HCT116 (cell line): Measurements from ENCODE around the gene ANXA6. TPM values are rescaled to one million over a fixed set of nuclear protein-coding genes. Genes with fewer than 3 reads are reported as not detected.
"Not testable (repeated sequence)": the region's sequence is repeated elsewhere in the genome, so short reads cannot be mapped to it uniquely, and the experiment has no call there.

Source experiments
- ATAC-seq: fragments of 200-7000 bp; cut with Tn5 transposase; 2 replicates; pipeline ENCODE4 v1.9.1; 2020; ENCODE audit warnings: mild to moderate bottlenecking, moderate library complexity
- BruUV-seq: library from RNA; stranded (reverse); fragments of 400-500 nt; replicated peaks from 2 replicates; lab custom pipeline; 2021; lab: Mats Ljungman, UMichigan
- CTCF ChIA-PET: fragments of 300-600 bp; sonication (Branson Sonifier 250); formaldehyde crosslinking; loops from one replicate; lab custom pipeline; 2021; ENCODE audit warnings: antibody characterized with exemption; lab: Charles Lee
- POLR2A ChIA-PET: fragments of 300-600, 350-600 bp; sonication (Branson Sonifier 250); formaldehyde crosslinking; loops from one replicate; lab custom pipeline; 2021; ENCODE audit warnings: antibody characterized with exemption; lab: Charles Lee
- RAD21 ChIA-PET, 2 experiments: fragments of 300-600 bp; sonication (Branson Sonifier 250); formaldehyde crosslinking; loops; one replicate each; lab custom pipeline; 2023; ENCODE audit warnings: low total read pairs in 2 of 2; ENCODE audit not compliant: uncharacterized antibody in 2 of 2, unreplicated experiment in 2 of 2, low non-redundant PET in 1 of 2; lab: Charles Lee
- DNase-seq: peaks from one replicate; pipeline ENCODE4 v3.0.0-alpha.2; 2010; ENCODE audit warnings: low read depth, low spot score
- H2AFZ ChIP-seq: fragments of 200-600 bp; shearing (Covaris generic), sonication (generic); 2 replicates; pipeline ENCODE4 v1.6.1; 2017; ENCODE audit warnings: low read depth, mixed run types, mixed read lengths, antibody characterized with exemption, low read length; ENCODE audit not compliant: poor library complexity, severe bottlenecking
- H3K27ac ChIP-seq: 2 replicates; pipeline ENCODE4 v1.5.1; 2012; ENCODE audit warnings: low read depth, low read length
- H3K27me3 ChIP-seq: fragments of 200-600 bp; sonication (generic); 2 replicates; pipeline ENCODE4 v1.6.1; 2016; ENCODE audit warnings: mixed run types, low read length, mixed read lengths; ENCODE audit not compliant: insufficient read depth
- H3K36me3 ChIP-seq, 2 experiments: fragments of 200-500 bp in 1 of 2; fragments of 200-600 bp in 1 of 2; sonication (Bioruptor generic) in 1 of 2; sonication (generic) in 1 of 2; 2 replicates each; pipeline versions ENCODE4 v1.5.1 to v1.6.1; 2014 to 2016; ENCODE audit warnings: low read length in 2 of 2, inconsistent platforms in 1 of 2, mixed read lengths in 1 of 2, mixed run types in 1 of 2; ENCODE audit not compliant: insufficient read depth in 2 of 2, control insufficient read depth in 1 of 2
- H3K4me1 ChIP-seq, 2 experiments: fragments of 200-600 bp in 1 of 2; sonication (generic) in 1 of 2; 2 replicates each; pipeline versions ENCODE4 v1.5.1 to v1.6.1; 2012 to 2017; ENCODE audit warnings: low read length in 2 of 2, inconsistent platforms in 1 of 2, mild to moderate bottlenecking in 1 of 2, mixed read lengths in 1 of 2, mixed run types in 1 of 2, moderate library complexity in 1 of 2; ENCODE audit not compliant: insufficient read depth in 2 of 2, control insufficient read depth in 1 of 2
- H3K4me2 ChIP-seq: fragments of 200-600 bp; sonication (generic); 2 replicates; pipeline ENCODE4 v1.6.1; 2017; ENCODE audit warnings: mixed run types, low read length, mixed read lengths
- H3K4me3 ChIP-seq, 2 experiments: fragments of 200-600 bp in 1 of 2; sonication (generic) in 1 of 2; replicated peaks in 1 of 2; 2 replicates each; pipeline ENCODE4 v1.5.1; 2011 to 2016; ENCODE audit warnings: low read length in 2 of 2, control low read depth in 1 of 2, low read depth in 1 of 2, mild to moderate bottlenecking in 1 of 2, mixed read lengths in 1 of 2, mixed run types in 1 of 2
- H3K79me2 ChIP-seq: fragments of 200-600 bp; sonication (generic); 2 replicates; pipeline ENCODE4 v1.6.1; 2017; ENCODE audit warnings: mild to moderate bottlenecking, mixed run types, low read length, moderate library complexity, mixed read lengths; ENCODE audit not compliant: insufficient read depth
- H3K9ac ChIP-seq: fragments of 200-600 bp; sonication (generic); 2 replicates; pipeline ENCODE4 v1.6.1; 2016; ENCODE audit warnings: low read length, mixed read lengths
- H3K9me2 ChIP-seq: fragments of 200-600 bp; sonication (generic), shearing (Covaris generic); 2 replicates; pipeline ENCODE4 v1.6.1; 2017; ENCODE audit warnings: mixed run types, mild to moderate bottlenecking, moderate library complexity; ENCODE audit not compliant: insufficient read depth
- H3K9me3 ChIP-seq, 2 experiments: fragments of 200-500 bp in 1 of 2; fragments of 200-600 bp in 1 of 2; sonication (Bioruptor generic) in 1 of 2; sonication (generic) in 1 of 2; 2 replicates each; pipeline ENCODE4 v1.6.1; 2014 to 2017; ENCODE audit warnings: low read length in 2 of 2, mixed read lengths in 2 of 2, inconsistent platforms in 1 of 2, low read depth in 1 of 2, mild to moderate bottlenecking in 1 of 2, mixed run types in 1 of 2, moderate library complexity in 1 of 2; ENCODE audit not compliant: control insufficient read depth in 1 of 2, insufficient read depth in 1 of 2
- H4K20me1 ChIP-seq: fragments of 200-600 bp; sonication (generic), shearing (Covaris generic); 2 replicates; pipeline ENCODE4 v1.6.1; 2017; ENCODE audit warnings: mixed run types, mild to moderate bottlenecking, moderate library complexity; ENCODE audit not compliant: insufficient read depth
- EGR1 ChIP-seq: IDR thresholded peaks from 2 replicates; pipeline ENCODE4 v1.6.1; 2012; ENCODE audit warnings: low read depth
- ELF1 ChIP-seq: IDR thresholded peaks from 2 replicates; pipeline ENCODE4 v1.6.1; 2012; ENCODE audit warnings: low read depth, borderline replicate concordance
- EZH2 ChIP-seq: fragments of 200-600 bp; sonication (generic); IDR thresholded peaks from 2 replicates; pipeline ENCODE4 v1.6.1; 2017; ENCODE audit warnings: antibody characterized with exemption, mixed run types
- POLR2AphosphoS5 ChIP-seq: IDR thresholded peaks from 2 replicates; pipeline ENCODE4 v1.6.1; 2011; ENCODE audit warnings: mild to moderate bottlenecking, low read depth, low read length, moderate library complexity
- SIN3A ChIP-seq: IDR thresholded peaks from 2 replicates; pipeline ENCODE4 v1.6.1; 2012; ENCODE audit warnings: low read depth
- SP1 ChIP-seq: IDR thresholded peaks from 2 replicates; pipeline ENCODE4 v1.6.1; 2012; ENCODE audit warnings: low read depth
- SRF ChIP-seq: IDR thresholded peaks from 2 replicates; pipeline ENCODE4 v1.6.1; 2012; ENCODE audit warnings: low read depth
- ZFX ChIP-seq: fragments of 450-650 bp; IDR thresholded peaks from 2 replicates; pipeline ENCODE4 v1.6.1; 2017
- ZNF274 ChIP-seq: fragments of 200-500 bp; sonication (Bioruptor generic); IDR thresholded peaks from 2 replicates; pipeline ENCODE4 v1.6.1; 2014; ENCODE audit warnings: mild to moderate bottlenecking, low read depth, low read length, inconsistent platforms
- intact Hi-C: fragments of 100-400 bp; cut with micrococcal nuclease; formaldehyde crosslinking; loops from 2 replicates; pipeline ENCODE4 v1.10.0; 2022
- total RNA-seq: library from RNA; stranded (reverse); gene quantifications from one replicate; pipeline ENCODE4 v1.2.1, GENCODE V29; 2021; ENCODE audit not compliant: unreplicated experiment
- TF ChIP-seq, protein P1 (sequence below): IDR thresholded peaks from 2 replicates; pipeline ENCODE4 v1.6.1; 2012; ENCODE audit warnings: low read depth

The ANXA6 gene
- total RNA-seq, 1 experiment from 2014 or later = 71.9 TPM

DNA sequence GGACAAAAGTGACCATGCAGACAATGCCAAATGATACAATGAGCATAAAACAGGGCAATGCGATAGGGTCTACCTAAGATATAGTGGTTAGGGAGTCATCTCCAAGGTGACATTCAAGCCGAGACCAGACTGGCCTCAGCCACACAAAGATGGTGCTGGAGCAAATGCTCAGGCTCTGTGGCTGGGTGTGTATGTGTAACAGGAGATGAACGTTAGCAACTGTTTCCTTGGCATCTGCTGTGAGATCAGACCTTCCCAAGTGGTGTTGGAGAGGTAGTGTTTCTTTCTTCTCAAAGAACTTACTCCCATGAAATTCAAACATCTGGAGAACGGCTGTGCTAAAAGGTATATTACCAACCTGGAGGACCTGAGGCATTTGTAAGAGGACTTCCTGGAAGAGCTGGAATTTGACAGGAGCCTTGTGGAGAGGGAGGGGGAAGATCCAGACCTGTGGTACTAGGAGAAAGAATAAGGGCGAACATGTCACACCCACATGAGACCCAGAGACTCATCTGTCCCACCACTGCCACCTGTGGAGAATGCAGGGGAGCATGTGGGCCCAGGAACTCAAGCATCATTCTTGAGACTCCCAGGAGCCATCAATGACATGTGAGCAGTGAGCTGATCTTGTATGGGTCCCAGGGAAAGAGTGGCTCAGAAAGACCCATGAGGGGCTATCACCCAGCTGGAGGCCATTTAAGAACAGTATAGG lies 21.4 kb upstream of the ANXA6 start:
- BruUV-seq = no TSS peak
- DNase-seq = no peak

DNA sequence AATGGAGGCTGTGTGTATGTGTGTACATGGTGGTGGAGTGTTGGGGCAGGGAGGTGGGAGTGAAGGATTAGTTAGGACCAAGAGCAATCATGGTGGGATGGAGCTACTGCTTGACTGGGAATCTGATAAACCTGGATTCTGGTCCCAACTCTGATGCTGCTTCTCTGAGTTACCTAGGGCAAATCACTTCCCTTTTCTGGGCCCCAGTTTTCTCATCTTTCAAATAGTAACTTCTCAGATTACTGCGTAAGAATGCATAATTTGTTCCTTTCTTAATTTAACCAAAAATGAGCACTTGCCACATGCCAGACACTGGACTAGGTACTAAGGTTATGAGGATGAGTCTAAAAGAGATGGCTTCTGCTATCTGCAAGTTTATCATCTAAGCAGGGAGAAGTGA lies 20.8 kb upstream of the ANXA6 start:
- H3K9ac ChIP-seq = no peak overlapping the region
- ChIA-PET POLR2A (no interaction called here), RAD21 (no interaction called here), CTCF (no interaction called here)
- no peak overlapping the region for H3K4me2 ChIP-seq
- H3K27me3 ChIP-seq = no peaks in the 10 kb centered on the region
- H2AFZ ChIP-seq = no peak overlapping the region
- H3K9me3 ChIP-seq = no peaks in the 10 kb centered on the region
- intact Hi-C loops = no loop called here
- no peak overlapping the region for H3K4me3 ChIP-seq
- H3K36me3 ChIP-seq = no peaks in the 10 kb centered on the region
- no peak for ATAC-seq
- TF ChIP-seq SP1 = no peak
- TF ChIP-seq ZNF274 = no peak
- no peak for TF ChIP-seq EZH2
- TF ChIP-seq SRF = no peak
- TF ChIP-seq, protein P1, sequence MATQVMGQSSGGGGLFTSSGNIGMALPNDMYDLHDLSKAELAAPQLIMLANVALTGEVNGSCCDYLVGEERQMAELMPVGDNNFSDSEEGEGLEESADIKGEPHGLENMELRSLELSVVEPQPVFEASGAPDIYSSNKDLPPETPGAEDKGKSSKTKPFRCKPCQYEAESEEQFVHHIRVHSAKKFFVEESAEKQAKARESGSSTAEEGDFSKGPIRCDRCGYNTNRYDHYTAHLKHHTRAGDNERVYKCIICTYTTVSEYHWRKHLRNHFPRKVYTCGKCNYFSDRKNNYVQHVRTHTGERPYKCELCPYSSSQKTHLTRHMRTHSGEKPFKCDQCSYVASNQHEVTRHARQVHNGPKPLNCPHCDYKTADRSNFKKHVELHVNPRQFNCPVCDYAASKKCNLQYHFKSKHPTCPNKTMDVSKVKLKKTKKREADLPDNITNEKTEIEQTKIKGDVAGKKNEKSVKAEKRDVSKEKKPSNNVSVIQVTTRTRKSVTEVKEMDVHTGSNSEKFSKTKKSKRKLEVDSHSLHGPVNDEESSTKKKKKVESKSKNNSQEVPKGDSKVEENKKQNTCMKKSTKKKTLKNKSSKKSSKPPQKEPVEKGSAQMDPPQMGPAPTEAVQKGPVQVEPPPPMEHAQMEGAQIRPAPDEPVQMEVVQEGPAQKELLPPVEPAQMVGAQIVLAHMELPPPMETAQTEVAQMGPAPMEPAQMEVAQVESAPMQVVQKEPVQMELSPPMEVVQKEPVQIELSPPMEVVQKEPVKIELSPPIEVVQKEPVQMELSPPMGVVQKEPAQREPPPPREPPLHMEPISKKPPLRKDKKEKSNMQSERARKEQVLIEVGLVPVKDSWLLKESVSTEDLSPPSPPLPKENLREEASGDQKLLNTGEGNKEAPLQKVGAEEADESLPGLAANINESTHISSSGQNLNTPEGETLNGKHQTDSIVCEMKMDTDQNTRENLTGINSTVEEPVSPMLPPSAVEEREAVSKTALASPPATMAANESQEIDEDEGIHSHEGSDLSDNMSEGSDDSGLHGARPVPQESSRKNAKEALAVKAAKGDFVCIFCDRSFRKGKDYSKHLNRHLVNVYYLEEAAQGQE = no peak
- no peak for TF ChIP-seq POLR2AphosphoS5
- no peak for TF ChIP-seq SIN3A
- TF ChIP-seq, all 23 proteins: peak for 0
- Histone ChIP-seq H3K27ac (no peak overlapping the region), H3K79me2 (no peaks in the 10 kb centered on the region), H3K4me1 (no peaks in the 10 kb centered on the region), H4K20me1 (no peaks in the 10 kb centered on the region), H3K9me2 (no peaks in the 10 kb centered on the region)
- no TSS peak for BruUV-seq
- no peak for DNase-seq

More for the DNA sequence above, 21.4 kb upstream of the ANXA6 start:
- CTCF ChIA-PET = no interaction called here
- intact Hi-C loops = no loop called here
- Histone ChIP-seq H2AFZ (no peak overlapping the region), H3K79me2 (no peaks in the 10 kb centered on the region), H3K27me3 (no peaks in the 10 kb centered on the region), H3K9me2 (no peaks in the 10 kb centered on the region), H3K4me2 (no peak overlapping the region), H3K36me3 (no peaks in the 10 kb centered on the region), H3K4me3 (no peak overlapping the region), H4K20me1 (no peaks in the 10 kb centered on the region), H3K27ac (no peak overlapping the region), H3K9ac (no peak overlapping the region), H3K4me1 (no peaks in the 10 kb centered on the region), H3K9me3 (no peaks in the 10 kb centered on the region)
- RAD21 ChIA-PET = no interaction called here
- ATAC-seq = no peak
- TF ChIP-seq EGR1 (no peak), ELF1 (no peak), POLR2AphosphoS5 (no peak), ZFX (no peak)
- POLR2A ChIA-PET = no interaction called here

DNA sequence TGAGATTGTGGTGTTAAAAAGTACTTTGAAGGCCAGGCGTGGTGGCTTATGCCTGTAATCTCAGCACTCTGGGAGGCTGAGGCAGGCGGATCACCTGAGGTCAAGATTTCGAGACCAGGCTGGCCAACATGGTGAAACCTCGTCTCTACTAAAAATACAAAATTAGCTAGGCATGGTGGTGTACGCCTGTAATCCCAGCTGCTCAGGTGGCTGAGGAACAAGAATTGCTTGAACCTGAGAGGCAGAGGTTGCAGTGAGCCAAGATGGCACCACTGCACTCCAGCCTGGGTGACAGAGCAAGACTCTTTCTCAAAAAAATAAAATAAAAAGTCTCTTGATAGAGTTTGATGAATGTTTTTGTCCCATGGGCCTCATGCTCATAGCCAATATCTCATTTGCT lies 18.7 kb upstream of the ANXA6 start:
- H2AFZ ChIP-seq, H3K9ac ChIP-seq, DNase-seq, H4K20me1 ChIP-seq, H3K27ac ChIP-seq, CTCF ChIA-PET, H3K4me1 ChIP-seq, POLR2A ChIA-PET, H3K9me2 ChIP-seq, intact Hi-C loops, H3K79me2 ChIP-seq, ATAC-seq, H3K9me3 ChIP-seq, H3K36me3 ChIP-seq, RAD21 ChIA-PET, H3K4me3 ChIP-seq, H3K4me2 ChIP-seq, BruUV-seq, H3K27me3 ChIP-seq: not testable (repeated sequence)
